VCaP (cell line): ENCODE measurements around the gene SHISAL1.

Experiments
- H3K27ac ChIP-seq: fragments of 450-650 bp; 2 replicates; pipeline ENCODE4 v1.5.1; 2017
- CTCF ChIP-seq: fragments of 450-650 bp; conservative IDR thresholded peaks from 2 replicates; pipeline ENCODE4 v1.5.1; 2017; ENCODE audit warnings: mild to moderate bottlenecking, moderate library complexity

SHISAL1 gene

GRCh38 chr22:44199866-44200265 lies 112.9 kb downstream of the SHISAL1 start:
- H3K27ac ChIP-seq: no peak overlapping the region
- TF ChIP-seq CTCF: no peak

GRCh38 chr22:44199164-44199563 lies 113.6 kb downstream of the SHISAL1 start:
- no peak for TF ChIP-seq CTCF
- H3K27ac ChIP-seq: no peak overlapping the region

GRCh38 chr22:44197271-44197670 lies 115.5 kb downstream of the SHISAL1 start:
- H3K27ac ChIP-seq: no peak overlapping the region
- TF ChIP-seq CTCF: no peak

- H3K27ac ChIP-seq: no peak overlapping the region
- TF ChIP-seq CTCF: no peak
Measured at GRCh38 chr22:44196731-44197131, 116.0 kb downstream of the SHISAL1 start.

- no peak overlapping the region for H3K27ac ChIP-seq
- no peak for TF ChIP-seq CTCF
Measured at GRCh38 chr22:44196241-44196640, 116.5 kb downstream of the SHISAL1 start.

GRCh38 chr22:44195189-44195871 lies 117.4 kb downstream of the SHISAL1 start:
- H3K27ac ChIP-seq: no peak overlapping the region
- no peak for TF ChIP-seq CTCF

- no peak for TF ChIP-seq CTCF
Measured at GRCh38 chr22:44194569-44194968, 118.2 kb downstream of the SHISAL1 start.

More at GRCh38 chr22:44194569-44194968, 118.2 kb downstream of the SHISAL1 start:
- no peak overlapping the region for H3K27ac ChIP-seq
